ENCODE results near the gene WDR81.

WDR81 gene

GRCh38 chr17:1785930-1786329 lies 61.4 kb downstream of the WDR81 start:
- no peak for DNase-seq

- DNase-seq: no peak
Measured at GRCh38 chr17:1786708-1787107, 62.2 kb downstream of the WDR81 start.

- DNase-seq: no peak
Measured at GRCh38 chr17:1787301-1787902, 62.9 kb downstream of the WDR81 start.
